Spleen (tissue), 11 donors: Measurements from ENCODE around the gene STAT4. TPM values are rescaled to one million over a fixed set of nuclear protein-coding genes. Genes with fewer than 3 reads are reported as not detected.

Experiments used
- DNase-seq: peaks from one replicate; pipeline ENCODE4 v3.0.0-alpha.2; 2020
- H3K27ac ChIP-seq, 8 donors: fragments of 200-600 bp; sonication (generic) in 7 of 8; 1 replicate in 4 of 8; 2 replicates in 4 of 8; pipeline versions ENCODE4 v1.5.0 to v1.8.0; 2016 to 2021; ENCODE audit warnings: inconsistent platforms in 4 of 8, mild to moderate bottlenecking in 4 of 8, moderate library complexity in 1 of 8
- H3K27me3 ChIP-seq, 7 donors: fragments of 200-600 bp; sonication (generic) in 6 of 7; replicated peaks in 1 of 7; 1 replicate in 4 of 7; 2 replicates in 3 of 7; pipeline versions ENCODE4 v1.5.0 to v1.8.0; 2016 to 2021; ENCODE audit warnings: inconsistent platforms in 3 of 7, mild to moderate bottlenecking in 1 of 7
- H3K36me3 ChIP-seq, 6 donors: fragments of 200-600 bp; sonication (generic) in 5 of 6; 1 replicate in 4 of 6; 2 replicates in 2 of 6; pipeline versions ENCODE4 v1.5.0 to v1.8.0; 2016 to 2021; ENCODE audit warnings: inconsistent platforms in 2 of 6
- H3K4me1 ChIP-seq, 6 donors: fragments of 200-600 bp; sonication (generic) in 5 of 6; 1 replicate in 3 of 6; 2 replicates in 3 of 6; pipeline versions ENCODE4 v1.5.0 to v1.8.0; 2016 to 2021; ENCODE audit warnings: inconsistent platforms in 3 of 6
- H3K4me3 ChIP-seq, 8 donors: fragments of 200-600 bp; sonication (generic) in 7 of 8; 1 replicate in 4 of 8; 2 replicates in 4 of 8; pipeline versions ENCODE4 v1.5.0 to v1.8.0; 2016 to 2021; ENCODE audit warnings: inconsistent platforms in 4 of 8, mild to moderate bottlenecking in 4 of 8, moderate library complexity in 2 of 8
- H3K9me3 ChIP-seq, 8 donors: fragments of 200-600 bp; sonication (generic) in 7 of 8; 1 replicate in 4 of 8; 2 replicates in 4 of 8; pipeline versions ENCODE4 v1.5.0 to v1.8.0; 2016 to 2021; ENCODE audit warnings: inconsistent platforms in 4 of 8
- POLR2A ChIP-seq, 3 donors: fragments of 450-650 bp; IDR thresholded peaks; one replicate each; pipeline ENCODE4 v1.5.1; 2017; ENCODE audit warnings: antibody characterized with exemption in 3 of 3, mild to moderate bottlenecking in 1 of 3
- POLR2AphosphoS5 ChIP-seq, 3 donors: sonication (generic); formaldehyde crosslinking; IDR thresholded peaks; one replicate each; pipeline ENCODE4 v1.5.1; 2017; ENCODE audit warnings: antibody characterized with exemption in 3 of 3
- WGBS, 5 donors: extraction: QIAGEN DNeasy Blood & Tissue Kit in 3 of 5; methylation state at CpG; one replicate each; pipeline versions ENCODE4 v1.1.5 to v1.1.7; 2013 to 2018; 5-methylcytosine and 5-hydroxymethylcytosine counted together
- intact Hi-C: fragments of 100-400 bp; cut with DNase I; formaldehyde crosslinking; loops from one replicate; pipeline ENCODE4 v1.15.0; 2023; ENCODE audit warnings: low total_unique reads
- polyA plus RNA-seq, 3 donors: library from polyadenylated mRNA; stranded (reverse); fragments of 200-250 nt; gene quantifications; one replicate each; pipeline ENCODE4 v1.2.1, GENCODE V29; 2013
- total RNA-seq, 7 donors: library from RNA; depleted of rRNA in 3 of 7; stranded (reverse); fragments of >200 nt in 3 of 7; fragmentation: NEBNext Ultra II Directional in 4 of 7; extraction: Animal tissue kit (Norgen Biotek cat#: 25700) in 4 of 7; gene quantifications; one replicate each; pipeline versions ENCODE4 v1.1.0 to v1.2.1, GENCODE V29; 2016 to 2021
- TF ChIP-seq, protein P1 (sequence below), 11 experiments: fragments of 200-600 bp in 7 of 11; fragments of 450-650 bp in 4 of 11; sonication (generic) in 4 of 11; IDR thresholded peaks in 8 of 11; conservative IDR thresholded peaks in 3 of 11; 1 replicate in 7 of 11; 2 replicates in 4 of 11; pipeline versions ENCODE4 v1.4.0 to v1.8.0; 2016 to 2021; ENCODE audit warnings: antibody characterized with exemption in 11 of 11, inconsistent platforms in 4 of 11, mild to moderate bottlenecking in 1 of 11
- donor health status: healthy with polysubstance abuse.
- donor health status: DM: no; HTN: no; CAD: no; lungs with moderate emphysema.
- donor health status: DM: no; HTN: no; CAD: no.
- donor health status: Bipolar disorder and iron deficiency.
- donor health status: healthy.
- donor health status: DM: no; HTN: no; CAD: no.
- donor health status: DM: yes; HTN: yes; CAD: no.

The STAT4 gene
- total and polyA plus RNA-seq, 10 donors, result 4.0 to 36.7 (median 25.6) TPM

- intact Hi-C loops, result no loop called here
- H3K36me3 ChIP-seq, result no peaks in the 10 kb centered on the region
- no peak overlapping the region for H3K4me3 ChIP-seq
- no peak for TF ChIP-seq POLR2A (IDR thresholded peaks at IDR 0.05)
- TF ChIP-seq POLR2AphosphoS5 (IDR thresholded peaks at IDR 0.05), result no peak
- TF ChIP-seq, protein P1, sequence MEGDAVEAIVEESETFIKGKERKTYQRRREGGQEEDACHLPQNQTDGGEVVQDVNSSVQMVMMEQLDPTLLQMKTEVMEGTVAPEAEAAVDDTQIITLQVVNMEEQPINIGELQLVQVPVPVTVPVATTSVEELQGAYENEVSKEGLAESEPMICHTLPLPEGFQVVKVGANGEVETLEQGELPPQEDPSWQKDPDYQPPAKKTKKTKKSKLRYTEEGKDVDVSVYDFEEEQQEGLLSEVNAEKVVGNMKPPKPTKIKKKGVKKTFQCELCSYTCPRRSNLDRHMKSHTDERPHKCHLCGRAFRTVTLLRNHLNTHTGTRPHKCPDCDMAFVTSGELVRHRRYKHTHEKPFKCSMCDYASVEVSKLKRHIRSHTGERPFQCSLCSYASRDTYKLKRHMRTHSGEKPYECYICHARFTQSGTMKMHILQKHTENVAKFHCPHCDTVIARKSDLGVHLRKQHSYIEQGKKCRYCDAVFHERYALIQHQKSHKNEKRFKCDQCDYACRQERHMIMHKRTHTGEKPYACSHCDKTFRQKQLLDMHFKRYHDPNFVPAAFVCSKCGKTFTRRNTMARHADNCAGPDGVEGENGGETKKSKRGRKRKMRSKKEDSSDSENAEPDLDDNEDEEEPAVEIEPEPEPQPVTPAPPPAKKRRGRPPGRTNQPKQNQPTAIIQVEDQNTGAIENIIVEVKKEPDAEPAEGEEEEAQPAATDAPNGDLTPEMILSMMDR (IDR thresholded peaks at IDR 0.05 in 8 of 11, conservative IDR thresholded peaks at IDR 0.05 in 3 of 11), result no peak
- 79 to 84% (median 81%) methylated on average over 4 of the region's 4 CpGs for WGBS, 5 donors
- peak overlapping the region in 2 of 8 donors; percentile 65 to 73 for H3K27ac ChIP-seq
- DNase-seq, result no peak
- H3K27me3 ChIP-seq, result no peaks in the 10 kb centered on the region
- H3K9me3 ChIP-seq, result no peaks in the 10 kb centered on the region
- peaks cover 0 to 42% (median 15%) of the 10 kb centered on the region in 6 donors for H3K4me1 ChIP-seq
These were observed 38.3 kb downstream of the STAT4 start for GRCh38 chr2:191112448-191112901.

DNA sequence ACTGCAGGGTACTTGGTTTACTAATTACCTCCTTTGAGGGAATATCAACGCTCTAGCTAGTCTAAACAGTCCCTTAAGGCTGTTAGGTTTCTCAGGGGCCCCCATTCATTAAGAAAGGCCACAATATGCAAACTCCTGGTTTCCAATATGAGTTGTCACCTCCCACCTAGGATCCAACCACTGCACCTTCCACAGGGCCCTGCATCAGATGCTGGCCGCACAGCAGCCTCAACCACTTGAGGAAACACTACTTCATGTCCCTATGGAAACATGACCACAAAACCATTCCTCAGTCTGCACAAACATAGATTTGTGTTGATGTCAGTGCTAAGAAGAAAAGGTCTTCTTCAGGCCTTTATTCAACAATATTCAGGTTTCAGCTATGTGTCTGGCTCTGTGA lies 40.9 kb downstream of the STAT4 start:
- no peak for DNase-seq
- H3K36me3 ChIP-seq, result no peaks in the 10 kb centered on the region
- TF ChIP-seq POLR2A (IDR thresholded peaks at IDR 0.05) (no peak), POLR2AphosphoS5 (IDR thresholded peaks at IDR 0.05) (no peak)
- TF ChIP-seq, protein P1 (IDR thresholded peaks at IDR 0.05 in 8 of 11, conservative IDR thresholded peaks at IDR 0.05 in 3 of 11), result no peak
- H3K27me3 ChIP-seq, result no peaks in the 10 kb centered on the region
- H3K9me3 ChIP-seq, result no peaks in the 10 kb centered on the region
- intact Hi-C loops, result no loop called here
- WGBS, 5 donors, result 68 to 87% (median 72%) methylated on average over 2 of the region's 2 CpGs
- H3K4me3 ChIP-seq, result no peak overlapping the region
- H3K27ac ChIP-seq, result no peak overlapping the region
- peaks cover 0 to 33% (median 11%) of the 10 kb centered on the region in 6 donors for H3K4me1 ChIP-seq

- Histone ChIP-seq H3K9me3 (no peaks in the 10 kb centered on the region), H3K36me3 (no peaks in the 10 kb centered on the region), H3K4me3 (no peak overlapping the region), H3K4me1 (peaks cover 0 to 18% (median 4%) of the 10 kb centered on the region in 6 donors), H3K27me3 (no peaks in the 10 kb centered on the region), H3K27ac (peak overlapping the region in 1 of 8 donors; percentile 14)
- TF ChIP-seq, protein P1 (IDR thresholded peaks at IDR 0.05 in 8 of 11, conservative IDR thresholded peaks at IDR 0.05 in 3 of 11), result no peak
- no peak for TF ChIP-seq POLR2A (IDR thresholded peaks at IDR 0.05)
- DNase-seq, result no peak
- WGBS, 5 donors, result 55 to 73% (median 61%) methylated on average over 4 of the region's 4 CpGs
- intact Hi-C loops, result no loop called here
These were observed 42.5 kb downstream of the STAT4 start for GRCh38 chr2:191108331-191108730.

GRCh38 chr2:191105082-191105481 lies 45.7 kb downstream of the STAT4 start:
- H3K4me3 ChIP-seq, result no peak overlapping the region
- DNase-seq, result no peak
- peaks cover 0 to 11% (median 0%) of the 10 kb centered on the region in 6 donors for H3K4me1 ChIP-seq
- H3K9me3 ChIP-seq, result no peaks in the 10 kb centered on the region
- intact Hi-C loops, result no loop called here
- no peaks in the 10 kb centered on the region for H3K36me3 ChIP-seq
- H3K27ac ChIP-seq, result no peak overlapping the region
- TF ChIP-seq POLR2AphosphoS5 (IDR thresholded peaks at IDR 0.05), result no peak
- TF ChIP-seq, protein P1 (IDR thresholded peaks at IDR 0.05 in 8 of 11, conservative IDR thresholded peaks at IDR 0.05 in 3 of 11), result no peak
- TF ChIP-seq POLR2A (IDR thresholded peaks at IDR 0.05), result no peak
- WGBS, 5 donors, result 83 to 91% (median 91%) methylated on average over 3 of the region's 3 CpGs
- H3K27me3 ChIP-seq, result no peaks in the 10 kb centered on the region
